A673 (cell line): ENCODE results near the gene PKNOX2. TPM values are rescaled to one million over a fixed set of nuclear protein-coding genes. Genes with fewer than 3 reads are reported as not detected.

Experiments used
- BruUV-seq: library from RNA; stranded (reverse); fragments of 400-500 nt; replicated peaks from 2 replicates; lab custom pipeline; 2021; lab: Mats Ljungman, UMichigan
- CTCF ChIA-PET: fragments of 300-600 bp; sonication (Branson Sonifier 250); formaldehyde crosslinking; loops from one replicate; lab custom pipeline; 2022; ENCODE audit warnings: antibody characterized with exemption; lab: Charles Lee
- POLR2A ChIA-PET: fragments of 300-600 bp; sonication (Branson Sonifier 250); formaldehyde crosslinking; loops from one replicate; lab custom pipeline; 2022; ENCODE audit warnings: antibody characterized with exemption; ENCODE audit not compliant: low non-redundant PET; lab: Charles Lee
- DNase-seq: peaks from one replicate; pipeline ENCODE4 v3.0.0-alpha.2; 2015; ENCODE audit warnings: low spot score
- H3K27ac ChIP-seq: fragments of 200-600 bp; sonication (generic); 2 replicates; pipeline ENCODE4 v1.5.1; 2016; ENCODE audit warnings: mixed run types, low read depth, mild to moderate bottlenecking, mixed read lengths, antibody characterized with exemption, low read length; ENCODE audit not compliant: poor library complexity, severe bottlenecking
- H3K27me3 ChIP-seq: fragments of 200-600 bp; sonication (generic); replicated peaks from 2 replicates; pipeline ENCODE4 v1.6.1; 2017; ENCODE audit warnings: mixed run types, low read depth, mild to moderate bottlenecking, mixed read lengths, antibody characterized with exemption, low read length; ENCODE audit not compliant: insufficient read depth, poor library complexity
- H3K36me3 ChIP-seq: fragments of 200-600 bp; sonication (generic); 2 replicates; pipeline ENCODE4 v1.6.1; 2016; ENCODE audit warnings: mixed run types, mild to moderate bottlenecking, mixed read lengths, antibody characterized with exemption, low read length; ENCODE audit not compliant: insufficient read depth, poor library complexity, severe bottlenecking
- H3K4me1 ChIP-seq: fragments of 200-600 bp; sonication (generic); 2 replicates; pipeline ENCODE4 v1.6.1; 2017; ENCODE audit warnings: mixed run types, mild to moderate bottlenecking, mixed read lengths, antibody characterized with exemption, low read length; ENCODE audit not compliant: insufficient read depth, poor library complexity, severe bottlenecking
- H3K4me3 ChIP-seq: fragments of 200-600 bp; sonication (generic); 2 replicates; pipeline ENCODE4 v1.5.1; 2016; ENCODE audit warnings: low read depth, mixed run types, mild to moderate bottlenecking, mixed read lengths, low read length; ENCODE audit not compliant: poor library complexity, severe bottlenecking
- H3K9me3 ChIP-seq: fragments of 200-600 bp; sonication (generic); 2 replicates; pipeline ENCODE4 v1.6.1; 2016; ENCODE audit warnings: mixed run types, low read depth, mild to moderate bottlenecking, mixed read lengths, antibody characterized with exemption, low read length; ENCODE audit not compliant: poor library complexity, severe bottlenecking
- CTCF ChIP-seq: fragments of 300-800, 200-600 bp; sonication (generic); conservative IDR thresholded peaks from 2 replicates; pipeline ENCODE4 v1.5.1; 2017; ENCODE audit warnings: low read depth, mild to moderate bottlenecking, antibody characterized with exemption, low read length, moderate library complexity, mixed read lengths
- EZH2 ChIP-seq: fragments of 200-600 bp; sonication (generic); IDR thresholded peaks from 2 replicates; pipeline ENCODE4 v1.6.1; 2017; ENCODE audit warnings: borderline replicate concordance, low read depth, mild to moderate bottlenecking, mixed read lengths, antibody characterized with exemption, low read length; ENCODE audit not compliant: poor library complexity, severe bottlenecking
- intact Hi-C: fragments of 100-400 bp; cut with micrococcal nuclease; formaldehyde crosslinking; loops from one replicate; pipeline ENCODE4 v1.10.0; 2022; ENCODE audit not compliant: unreplicated experiment
- total RNA-seq: library from RNA; stranded (reverse); gene quantifications from 2 replicates; pipeline ENCODE4 v1.2.3, GENCODE V29; 2021

Gene PKNOX2
- total RNA-seq, 1 experiment from 2014 or later: 1.1 TPM

GRCh38 chr11:125346565-125347260 is 182.2 kb downstream of the PKNOX2 start:
- CTCF ChIA-PET: interaction anchor here (0.7 to 1.6 kb wide), 5 partner anchors 44 to 256 kb away, joined by 3 to 19 read pairs (median 3); partner anchors contain the start of gene PKNOX2
- DNase-seq: no peak
- TF ChIP-seq CTCF (no peak), EZH2 (no peak)
- POLR2A ChIA-PET: no interaction called here
- H3K4me3 ChIP-seq: no peak overlapping the region
- H3K36me3 ChIP-seq: no peaks in the 10 kb centered on the region
- H3K4me1 ChIP-seq: no peaks in the 10 kb centered on the region
- no peak overlapping the region for H3K27ac ChIP-seq
- no peaks in the 10 kb centered on the region for H3K9me3 ChIP-seq
- BruUV-seq: no TSS peak
- H3K27me3 ChIP-seq: no peaks in the 10 kb centered on the region
- intact Hi-C loops: loop anchor here (5.0 kb wide), 1 partner anchor 184 kb away; the partner anchor contains the start of gene PKNOX2

- Histone ChIP-seq H3K36me3 (no peaks in the 10 kb centered on the region), H3K27me3 (no peaks in the 10 kb centered on the region), H3K27ac (no peak overlapping the region), H3K4me3 (no peak overlapping the region), H3K9me3 (no peaks in the 10 kb centered on the region), H3K4me1 (no peaks in the 10 kb centered on the region)
- TF ChIP-seq EZH2: no peak
- no peak for TF ChIP-seq CTCF
- no TSS peak for BruUV-seq
- intact Hi-C loops: loop anchor here (5.0 kb wide), 1 partner anchor 185 kb away; the partner anchor contains the start of gene PKNOX2
- CTCF ChIA-PET: interaction anchor here (0.7 kb wide), 1 partner anchor 52 kb away, joined by 3 read pairs; no protein-coding TSS in a partner anchor
- no peak for DNase-seq
- POLR2A ChIA-PET: no interaction called here
Observed at GRCh38 chr11:125347261-125347585, 182.7 kb downstream of the PKNOX2 start.

- no TSS peak for BruUV-seq
- TF ChIP-seq EZH2 (no peak), CTCF (no peak)
- Histone ChIP-seq H3K36me3 (no peaks in the 10 kb centered on the region), H3K4me1 (no peaks in the 10 kb centered on the region), H3K27ac (no peak overlapping the region), H3K4me3 (no peak overlapping the region), H3K9me3 (no peaks in the 10 kb centered on the region), H3K27me3 (no peaks in the 10 kb centered on the region)
- DNase-seq: no peak
- intact Hi-C loops: loop anchor here (1.0 to 5.0 kb wide), 4 partner anchors 186 to 385 kb away; partner anchors contain the start of gene PKNOX2
- ChIA-PET POLR2A (no interaction called here), CTCF (no interaction called here)
Observed at GRCh38 chr11:125348141-125348651, 183.6 kb downstream of the PKNOX2 start.
